Measurements from ENCODE around the gene PPAN. TPM values are rescaled to one million over a fixed set of nuclear protein-coding genes. Genes with fewer than 3 reads are reported as not detected.

Gene PPAN
- total RNA-seq, 1 donor: 19.2 TPM

DNA sequence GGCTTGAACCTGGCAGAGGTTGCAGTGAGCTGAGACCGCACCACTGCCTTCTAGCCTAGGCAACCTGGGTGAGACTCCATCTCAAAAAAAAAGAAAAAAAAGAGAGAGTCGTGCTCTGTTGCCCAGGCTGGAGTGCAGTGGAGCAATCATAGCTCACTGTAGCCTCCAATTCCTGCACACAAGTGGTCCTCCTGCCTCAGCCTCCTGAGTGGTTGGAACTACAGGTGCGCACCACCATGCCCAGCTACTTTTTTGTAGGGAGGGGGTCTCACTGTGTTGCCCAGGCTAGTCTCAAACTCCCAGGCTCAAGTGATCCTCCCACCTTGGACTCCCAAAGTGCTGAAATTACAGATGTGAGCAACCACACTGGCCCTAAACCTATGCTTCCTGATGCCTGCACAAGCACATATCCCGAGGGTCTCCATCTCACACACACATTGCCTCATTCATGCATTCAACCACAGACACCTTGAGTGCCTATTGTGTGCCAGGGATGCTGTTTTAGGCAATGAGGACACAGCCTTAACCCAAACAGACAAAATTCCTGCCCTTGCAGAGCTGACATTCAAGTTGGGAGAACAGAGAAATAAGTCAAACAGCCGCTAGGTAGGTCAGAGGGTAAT lies 5.9 kb upstream of the PPAN start:
- DNase-seq (ENCODE audit: insufficient read length, low spot score, missing footprints): peak; percentile 65
- Histone ChIP-seq H3K36me3 (ENCODE audit: insufficient read depth, low read length) (no peaks in the 10 kb centered on the region), H3K4me3 (ENCODE audit: insufficient read depth, low read length) (no peak overlapping the region), H3K27me3 (ENCODE audit: insufficient read depth, low read length) (no peaks in the 10 kb centered on the region), H4K20me1 (ENCODE audit: insufficient read depth, low read length) (no peaks in the 10 kb centered on the region), H3K4me1 (ENCODE audit: insufficient read depth, low read length) (peaks cover 8% of the 10 kb centered on the region), H3K9me3 (ENCODE audit: low read depth, low read length) (no peaks in the 10 kb centered on the region), H3K79me2 (ENCODE audit: insufficient read depth, low read length) (no peaks in the 10 kb centered on the region), H2AFZ (ENCODE audit: low read length) (no peak overlapping the region), H3K27ac (ENCODE audit: low read depth, low read length) (no peak overlapping the region), H3K4me2 (ENCODE audit: insufficient read depth, low read length) (no peak overlapping the region)
- TF ChIP-seq, protein P1, sequence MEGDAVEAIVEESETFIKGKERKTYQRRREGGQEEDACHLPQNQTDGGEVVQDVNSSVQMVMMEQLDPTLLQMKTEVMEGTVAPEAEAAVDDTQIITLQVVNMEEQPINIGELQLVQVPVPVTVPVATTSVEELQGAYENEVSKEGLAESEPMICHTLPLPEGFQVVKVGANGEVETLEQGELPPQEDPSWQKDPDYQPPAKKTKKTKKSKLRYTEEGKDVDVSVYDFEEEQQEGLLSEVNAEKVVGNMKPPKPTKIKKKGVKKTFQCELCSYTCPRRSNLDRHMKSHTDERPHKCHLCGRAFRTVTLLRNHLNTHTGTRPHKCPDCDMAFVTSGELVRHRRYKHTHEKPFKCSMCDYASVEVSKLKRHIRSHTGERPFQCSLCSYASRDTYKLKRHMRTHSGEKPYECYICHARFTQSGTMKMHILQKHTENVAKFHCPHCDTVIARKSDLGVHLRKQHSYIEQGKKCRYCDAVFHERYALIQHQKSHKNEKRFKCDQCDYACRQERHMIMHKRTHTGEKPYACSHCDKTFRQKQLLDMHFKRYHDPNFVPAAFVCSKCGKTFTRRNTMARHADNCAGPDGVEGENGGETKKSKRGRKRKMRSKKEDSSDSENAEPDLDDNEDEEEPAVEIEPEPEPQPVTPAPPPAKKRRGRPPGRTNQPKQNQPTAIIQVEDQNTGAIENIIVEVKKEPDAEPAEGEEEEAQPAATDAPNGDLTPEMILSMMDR (IDR thresholded peaks at IDR 0.05; ENCODE audit: extremely low read depth, low read depth, low read length): no peak

DNA sequence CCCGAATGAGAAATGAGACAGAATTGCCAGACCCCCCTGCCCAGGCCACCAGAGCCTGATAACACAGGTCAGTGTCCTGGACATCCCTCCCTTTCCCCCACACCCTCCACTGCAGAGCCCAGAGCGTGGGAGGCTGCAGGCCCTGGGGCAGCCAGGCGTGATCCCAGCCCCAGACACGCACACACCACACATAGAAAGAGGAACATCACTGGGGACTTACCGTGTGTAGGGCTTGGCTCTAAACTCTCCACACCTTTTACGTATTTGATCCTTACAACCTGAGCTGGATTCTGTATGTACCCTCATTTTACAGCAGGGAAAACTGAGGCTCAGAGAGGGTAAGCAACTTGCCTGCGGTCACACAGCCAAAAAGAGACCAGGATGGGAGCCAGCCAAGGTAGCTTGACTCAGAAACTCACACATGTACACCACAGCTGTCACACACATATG lies 3.4 kb upstream of the PPAN start:
- H3K4me1 ChIP-seq (ENCODE audit: insufficient read depth, low read length): peaks cover 10% of the 10 kb centered on the region
- H4K20me1 ChIP-seq (ENCODE audit: insufficient read depth, low read length): peaks cover 2% of the 10 kb centered on the region
- peaks cover 17% of the 10 kb centered on the region for H3K79me2 ChIP-seq (ENCODE audit: insufficient read depth, low read length)
- no peak overlapping the region for H3K27ac ChIP-seq (ENCODE audit: low read depth, low read length)
- H3K4me2 ChIP-seq (ENCODE audit: insufficient read depth, low read length): no peak overlapping the region
- H3K36me3 ChIP-seq (ENCODE audit: insufficient read depth, low read length): peaks cover 3% of the 10 kb centered on the region
- no peaks in the 10 kb centered on the region for H3K27me3 ChIP-seq (ENCODE audit: insufficient read depth, low read length)
- peak; percentile 36 for DNase-seq (ENCODE audit: insufficient read length, low spot score, missing footprints)
- no peak overlapping the region for H2AFZ ChIP-seq (ENCODE audit: low read length)
- no peaks in the 10 kb centered on the region for H3K9me3 ChIP-seq (ENCODE audit: low read depth, low read length)
- TF ChIP-seq, protein P1 (IDR thresholded peaks at IDR 0.05; ENCODE audit: extremely low read depth, low read depth, low read length): no peak
- no peak overlapping the region for H3K4me3 ChIP-seq (ENCODE audit: insufficient read depth, low read length)

DNA sequence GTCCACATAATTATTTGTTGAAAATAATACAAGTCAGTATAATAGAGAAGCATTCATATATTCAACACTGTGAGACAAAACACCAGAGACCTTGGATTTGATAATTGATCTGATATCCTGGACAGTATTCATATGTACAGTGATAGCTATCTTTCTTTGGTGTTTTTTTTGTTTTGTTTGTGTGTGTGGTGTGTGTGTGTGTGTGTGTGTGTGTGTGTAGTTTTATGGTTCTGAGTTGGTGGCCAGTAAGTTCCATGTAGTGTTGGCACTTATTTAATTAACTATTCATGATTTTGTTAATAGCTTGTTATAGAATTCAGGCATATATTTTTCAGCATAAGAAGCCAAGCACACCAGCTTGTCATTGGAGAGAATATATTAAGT lies 2.0 kb upstream of the PPAN start:
- H3K4me3 ChIP-seq (ENCODE audit: insufficient read depth, low read length): no peak overlapping the region
- H3K27me3 ChIP-seq (ENCODE audit: insufficient read depth, low read length): no peaks in the 10 kb centered on the region
- no peak overlapping the region for H3K4me2 ChIP-seq (ENCODE audit: insufficient read depth, low read length)
- H3K9me3 ChIP-seq (ENCODE audit: low read depth, low read length): no peaks in the 10 kb centered on the region
- H3K79me2 ChIP-seq (ENCODE audit: insufficient read depth, low read length): peaks cover 24% of the 10 kb centered on the region
- peaks cover 10% of the 10 kb centered on the region for H3K4me1 ChIP-seq (ENCODE audit: insufficient read depth, low read length)
- H4K20me1 ChIP-seq (ENCODE audit: insufficient read depth, low read length): peaks cover 2% of the 10 kb centered on the region
- TF ChIP-seq, protein P1 (IDR thresholded peaks at IDR 0.05; ENCODE audit: extremely low read depth, low read depth, low read length): no peak
- peaks cover 15% of the 10 kb centered on the region for H3K36me3 ChIP-seq (ENCODE audit: insufficient read depth, low read length)
- no peak overlapping the region for H3K27ac ChIP-seq (ENCODE audit: low read depth, low read length)
- no peak overlapping the region for H2AFZ ChIP-seq (ENCODE audit: low read length)
- peak; percentile 17 for DNase-seq (ENCODE audit: insufficient read length, low spot score, missing footprints)

DNA sequence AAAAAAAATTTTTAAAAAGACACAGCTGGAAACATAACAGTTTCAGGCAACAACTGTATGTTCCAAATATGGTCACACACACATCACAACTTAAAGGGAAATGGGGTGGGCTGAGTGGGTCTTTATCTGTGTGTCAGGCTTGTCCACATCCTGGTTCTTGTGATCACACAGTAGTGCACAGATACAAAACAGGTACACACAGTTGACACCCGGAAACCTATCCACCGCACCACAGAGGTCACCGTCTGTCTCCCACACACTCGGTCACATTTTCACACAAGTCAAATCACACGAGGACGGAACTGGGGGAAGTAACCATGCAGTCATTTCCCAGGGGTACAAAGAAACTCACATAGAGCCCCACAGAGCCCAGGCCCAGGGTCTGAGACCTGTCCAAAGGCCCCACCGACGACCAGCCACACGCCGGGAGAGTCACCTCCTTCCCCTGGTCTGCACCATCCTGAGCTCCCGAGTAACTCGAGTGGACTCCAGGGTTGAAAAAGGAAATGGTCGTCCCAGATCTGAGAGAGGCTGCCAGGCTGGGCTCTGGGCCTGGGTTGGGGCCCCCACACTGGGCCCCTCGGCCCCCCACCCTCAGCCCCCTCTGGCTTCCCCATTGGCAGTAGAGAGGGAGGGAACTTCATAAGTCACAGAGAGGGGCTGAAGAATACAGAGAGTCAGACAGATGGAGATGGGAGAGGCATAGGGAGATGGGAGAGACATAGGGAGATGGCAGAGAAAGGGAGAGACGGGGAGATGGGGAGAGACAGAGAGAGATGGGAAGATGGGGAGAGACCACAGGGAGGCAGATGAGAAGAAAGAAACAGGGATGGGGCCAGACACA lies 1.3 kb upstream of the PPAN start:
- no peaks in the 10 kb centered on the region for H3K9me3 ChIP-seq (ENCODE audit: low read depth, low read length)
- peaks cover 23% of the 10 kb centered on the region for H3K36me3 ChIP-seq (ENCODE audit: insufficient read depth, low read length)
- peak; percentile 56 for DNase-seq (ENCODE audit: insufficient read length, low spot score, missing footprints)
- peaks cover 10% of the 10 kb centered on the region for H3K4me1 ChIP-seq (ENCODE audit: insufficient read depth, low read length)
- peaks cover 29% of the 10 kb centered on the region for H3K79me2 ChIP-seq (ENCODE audit: insufficient read depth, low read length)
- H3K4me3 ChIP-seq (ENCODE audit: insufficient read depth, low read length): no peak overlapping the region
- H2AFZ ChIP-seq (ENCODE audit: low read length): peak overlapping the region; percentile 48
- H3K4me2 ChIP-seq (ENCODE audit: insufficient read depth, low read length): no peak overlapping the region
- TF ChIP-seq, protein P1 (IDR thresholded peaks at IDR 0.05; ENCODE audit: extremely low read depth, low read depth, low read length): no peak
- H4K20me1 ChIP-seq (ENCODE audit: insufficient read depth, low read length): peaks cover 2% of the 10 kb centered on the region
- H3K27me3 ChIP-seq (ENCODE audit: insufficient read depth, low read length): no peaks in the 10 kb centered on the region
- H3K27ac ChIP-seq (ENCODE audit: low read depth, low read length): no peak overlapping the region
